HG03521 (cell line): Measurements from ENCODE around the gene GUCD1.
"Not testable (repeated sequence)": the region's sequence is repeated elsewhere in the genome, so short reads cannot be mapped to it uniquely, and the experiment has no call there.

Source experiments
- ATAC-seq: cut with Tn5 transposase; IDR thresholded peaks from one replicate; pipeline ENCODE4 v1.9.1; 2021; ENCODE audit warnings: mild to moderate bottlenecking, moderate library complexity; ENCODE audit not compliant: unreplicated experiment

Gene GUCD1

DNA sequence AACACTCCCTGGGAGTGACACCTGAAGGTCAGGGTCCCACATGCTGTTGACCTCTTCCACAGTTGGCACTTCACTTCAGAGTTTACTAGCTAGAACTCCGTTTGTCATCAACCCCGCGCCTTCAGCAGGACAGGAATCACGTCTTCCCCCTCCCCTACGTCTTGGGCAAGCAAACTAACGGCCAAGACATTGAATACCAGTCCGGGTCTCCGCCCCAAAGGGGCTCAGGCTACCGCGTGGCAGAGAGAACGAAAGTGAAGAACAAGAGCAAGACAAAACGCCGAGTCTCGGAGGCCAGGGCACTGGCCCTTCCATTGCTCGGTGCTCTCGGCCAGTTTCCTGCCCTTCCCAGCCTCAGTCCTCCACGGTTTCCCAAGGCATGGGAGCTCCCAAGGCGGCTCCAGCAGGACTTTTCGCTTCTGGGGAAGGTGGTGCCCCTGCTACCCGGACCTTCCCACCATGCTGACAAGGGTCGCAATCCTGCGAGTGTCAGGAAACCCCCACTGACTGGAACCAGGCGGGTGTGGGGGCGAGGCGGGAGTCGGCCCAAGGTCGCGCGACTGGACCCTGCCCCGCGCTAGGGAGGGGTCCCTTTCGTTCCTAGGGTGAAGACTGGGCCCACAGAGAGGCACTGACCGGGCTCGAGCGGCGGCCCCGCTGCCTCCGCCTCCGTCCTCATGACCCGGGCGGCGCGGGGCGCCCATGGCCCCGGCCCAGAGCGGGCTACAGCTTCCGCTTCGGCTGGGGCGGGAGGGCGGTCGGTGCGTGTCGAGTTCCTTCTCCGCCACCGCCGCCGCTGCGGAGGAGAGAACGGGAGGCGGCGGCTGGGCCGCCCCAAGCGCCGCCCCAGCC, at the start of gene GUCD1:
Gene GUCD1 (minus strand): TSS at position 826 of the 852 bp plus-strand sequence. CDS start 147 bp downstream, at position 679.
- ATAC-seq: no peak

DNA sequence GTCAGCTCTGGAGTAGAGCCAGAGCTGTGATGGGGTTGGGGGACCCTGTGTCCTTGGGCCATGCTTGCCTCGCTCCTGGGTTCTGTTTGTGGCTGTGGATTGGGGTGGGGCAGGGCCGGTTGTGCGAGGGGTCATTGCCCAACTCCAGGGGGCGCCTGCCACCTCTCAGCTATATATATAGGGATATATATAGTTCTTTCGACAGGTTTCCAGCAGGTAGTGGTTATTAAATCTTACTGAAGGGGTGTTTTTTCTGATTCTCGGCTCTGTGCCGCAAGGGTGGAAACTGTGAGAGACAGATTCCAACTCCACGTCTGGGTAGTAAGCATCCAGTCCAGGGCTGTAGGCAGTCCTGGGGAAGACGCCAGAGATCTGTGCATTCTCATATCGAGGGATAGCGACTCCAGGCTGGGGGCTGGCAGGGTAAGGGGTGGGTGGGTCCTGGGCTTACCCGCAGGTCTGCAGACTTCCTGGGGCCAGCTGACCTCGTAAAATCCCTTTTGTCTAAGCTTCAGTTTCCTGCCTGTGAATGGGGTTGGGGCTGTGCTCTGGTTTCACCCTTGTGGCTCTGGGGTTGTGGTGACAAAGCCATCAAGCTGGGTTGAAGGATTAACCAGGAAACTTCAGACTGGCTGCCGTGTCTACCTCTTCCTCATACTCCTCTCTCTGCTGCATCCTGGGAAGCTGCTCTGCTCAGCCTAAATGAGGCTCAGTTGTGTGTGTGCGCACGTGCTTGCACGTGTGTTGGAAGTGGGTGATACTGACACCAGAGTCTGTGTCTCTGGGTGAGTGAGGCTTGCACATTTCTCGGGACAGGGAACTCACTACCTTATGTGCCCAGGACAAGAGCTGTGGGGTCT, 49.1 kb upstream of the GUCD1 start:
- ATAC-seq: not testable (repeated sequence)

DNA sequence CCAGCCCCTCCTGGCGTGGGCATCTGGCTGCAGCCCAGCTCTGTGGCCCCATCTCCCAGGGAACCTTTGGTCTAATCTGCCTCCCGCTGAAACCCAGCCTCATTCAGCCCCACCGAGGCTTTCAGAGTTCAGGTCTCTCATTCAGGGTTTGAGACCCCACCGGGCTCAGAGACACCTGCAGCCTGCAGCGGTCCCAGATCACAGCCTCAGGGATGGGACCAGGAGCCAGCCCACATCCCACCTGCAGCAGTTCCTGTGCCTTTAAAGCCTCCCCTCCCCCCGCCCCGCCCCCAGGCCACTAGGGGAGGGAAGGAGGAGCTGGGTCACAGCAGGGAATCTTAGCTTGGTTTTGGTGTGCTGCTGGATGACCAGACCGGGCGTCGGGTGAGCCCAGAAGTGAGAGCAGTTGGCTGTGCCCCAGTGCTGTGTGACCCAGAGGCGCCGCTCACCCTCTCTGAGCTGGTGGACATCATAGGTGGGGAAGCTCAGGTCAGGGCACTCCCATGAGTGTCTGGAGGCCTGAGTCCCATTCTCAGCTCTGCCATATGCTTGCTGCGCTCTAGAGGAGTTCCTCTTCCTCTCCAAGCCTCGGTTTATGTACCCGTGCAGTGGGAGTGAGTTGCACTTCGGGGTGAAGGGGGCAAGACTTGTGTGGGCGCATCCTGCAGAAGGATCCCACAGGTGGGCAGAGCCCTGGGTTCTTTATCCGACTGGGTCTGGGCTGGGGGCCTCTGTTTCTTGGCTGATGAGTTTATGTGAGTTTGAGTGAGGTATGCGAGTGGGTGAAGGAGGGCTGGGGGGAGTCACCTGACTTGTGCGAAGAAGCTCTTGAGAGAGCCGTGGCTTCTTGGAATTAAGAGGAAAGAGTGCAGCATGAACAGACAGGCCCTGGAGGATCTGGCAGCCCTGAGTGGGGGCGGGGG, 48.2 kb upstream of the GUCD1 start, which contains the start of gene GGT1:
Gene GGT1 (plus strand): TSS at position 347 of the 923 bp plus-strand sequence. CDS start 7,889 bp downstream, outside the sequence.
- ATAC-seq: not testable (repeated sequence)

DNA sequence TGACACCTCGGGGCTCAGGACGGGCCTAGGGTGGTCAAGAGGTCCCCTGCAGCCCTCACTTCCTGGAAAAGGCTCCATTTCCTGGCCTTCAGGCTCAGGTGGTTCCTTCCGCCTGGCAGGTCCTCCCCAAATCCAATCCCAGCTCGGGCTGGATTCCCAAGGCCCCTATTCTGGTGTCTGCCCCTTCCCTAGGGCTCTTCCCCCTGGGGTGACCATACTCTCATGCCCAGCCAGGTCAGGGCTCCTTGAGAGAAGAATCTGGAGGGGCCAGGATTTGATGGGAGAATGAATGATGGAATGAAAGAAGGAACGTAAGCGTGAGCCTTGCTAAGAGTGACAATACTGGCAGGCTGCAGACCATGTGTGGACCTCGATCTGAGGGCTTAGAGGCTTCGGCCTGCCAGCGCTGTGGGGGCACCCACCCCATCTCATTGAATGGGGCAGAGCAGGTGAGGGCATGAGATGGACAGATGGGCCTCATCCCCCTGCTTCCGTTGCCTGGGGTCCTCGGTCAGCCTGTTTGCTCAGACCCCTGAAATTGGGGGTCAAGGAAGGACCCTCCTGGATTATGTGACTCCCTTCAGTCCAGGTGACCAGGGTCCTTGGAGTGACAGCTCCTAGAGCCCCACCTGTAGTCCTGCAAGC, 47.3 kb upstream of the GUCD1 start:
- ATAC-seq: not testable (repeated sequence)

DNA sequence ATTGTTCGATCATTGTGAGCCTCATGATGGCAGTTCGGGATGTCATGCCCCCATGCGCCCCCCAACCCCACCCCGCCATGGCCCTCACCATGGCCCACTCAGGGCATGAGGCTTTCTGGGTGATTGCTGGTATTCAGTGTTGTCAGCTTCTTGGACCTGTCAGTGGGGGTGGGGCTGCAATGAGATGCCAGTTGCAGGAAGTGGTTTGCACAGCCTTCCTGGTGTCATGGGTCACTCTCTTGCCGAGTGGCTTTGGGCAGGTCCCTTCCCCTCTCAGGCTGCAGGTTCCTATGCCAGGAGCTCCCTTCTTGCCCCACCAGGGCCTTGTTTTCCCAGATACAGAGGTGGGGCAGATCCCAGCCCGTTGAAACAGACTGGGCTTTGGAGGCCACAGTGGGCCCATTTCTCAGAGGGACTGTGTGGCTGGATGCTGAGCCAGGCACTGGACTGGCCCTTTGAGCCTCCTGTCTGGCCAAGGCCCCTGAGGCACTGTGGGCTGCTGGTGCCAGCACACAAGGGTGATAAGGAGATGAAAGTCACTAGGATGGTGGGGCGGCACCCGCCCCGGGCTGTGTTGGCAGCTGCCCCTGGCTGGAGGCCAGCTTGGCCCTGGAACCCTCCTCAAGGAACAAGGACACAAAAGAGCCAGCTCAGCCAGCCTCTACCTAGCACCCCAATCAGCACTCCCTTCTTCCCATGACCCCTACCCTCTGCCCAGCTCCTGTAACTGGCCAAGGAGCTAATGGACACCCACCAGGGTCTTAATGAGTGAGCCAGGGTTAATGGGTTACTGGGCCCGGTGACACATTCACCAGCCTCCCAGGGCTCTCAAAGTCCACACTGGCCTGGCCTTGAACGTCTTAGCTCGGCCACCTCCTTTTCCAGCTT, 46.5 kb upstream of the GUCD1 start:
- no peak for ATAC-seq

DNA sequence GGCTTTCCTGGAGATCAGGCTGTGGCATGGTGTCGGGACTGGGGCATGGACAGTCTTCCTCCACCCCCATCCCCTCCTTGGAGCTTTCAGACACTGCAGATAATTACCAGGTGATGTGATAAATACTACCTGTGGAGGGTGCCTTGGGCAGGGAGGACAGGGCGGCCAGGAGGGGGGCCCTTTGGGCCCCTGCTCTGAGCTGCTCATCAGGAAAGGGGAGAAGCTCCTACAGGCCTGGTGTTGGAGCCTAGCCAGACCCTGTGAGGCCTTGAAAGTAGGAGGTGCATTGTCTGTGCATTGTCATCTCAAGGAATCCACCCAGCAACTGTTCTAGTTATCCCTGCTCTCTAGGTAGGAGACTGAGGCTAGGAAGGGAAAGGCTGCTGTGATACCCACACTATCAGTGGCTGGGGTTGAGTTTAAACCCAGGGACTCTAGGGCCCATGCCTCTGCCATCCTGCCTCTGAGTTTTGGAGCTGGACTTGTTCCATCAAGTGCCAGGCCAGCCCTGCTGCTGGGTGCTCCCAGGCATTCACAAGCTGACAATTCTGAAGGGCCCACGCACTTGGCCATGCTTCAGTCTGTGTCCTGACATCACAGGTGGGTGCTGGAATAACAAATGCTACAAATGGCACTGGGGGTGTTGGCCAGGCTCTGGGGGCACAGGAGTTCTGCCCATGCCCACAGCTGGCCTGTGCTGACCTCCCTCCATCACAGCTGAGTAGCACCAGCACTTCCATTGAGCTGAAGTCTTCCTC, 45.2 kb upstream of the GUCD1 start:
- ATAC-seq: not testable (repeated sequence)

DNA sequence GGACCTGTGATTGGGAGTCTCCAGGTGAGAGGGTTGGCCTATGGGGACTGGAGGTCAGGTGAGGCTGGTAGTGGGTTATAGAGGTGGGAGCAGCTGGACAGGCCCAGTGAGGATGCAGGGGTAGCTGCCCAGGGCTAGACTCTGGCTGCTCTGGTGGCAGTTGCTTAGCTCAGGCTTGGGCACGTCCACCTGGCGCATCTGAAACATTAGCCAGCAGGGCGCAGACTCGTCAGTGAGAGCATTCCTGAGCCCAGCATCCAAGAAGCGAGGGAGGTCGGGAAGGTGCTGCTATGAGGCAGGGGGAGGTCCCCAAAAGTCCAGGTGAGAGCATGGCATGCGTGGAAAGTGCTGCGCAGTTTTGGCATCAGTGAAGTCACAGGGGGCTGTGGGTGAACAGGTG, 44.6 kb upstream of the GUCD1 start:
- ATAC-seq: no peak

DNA sequence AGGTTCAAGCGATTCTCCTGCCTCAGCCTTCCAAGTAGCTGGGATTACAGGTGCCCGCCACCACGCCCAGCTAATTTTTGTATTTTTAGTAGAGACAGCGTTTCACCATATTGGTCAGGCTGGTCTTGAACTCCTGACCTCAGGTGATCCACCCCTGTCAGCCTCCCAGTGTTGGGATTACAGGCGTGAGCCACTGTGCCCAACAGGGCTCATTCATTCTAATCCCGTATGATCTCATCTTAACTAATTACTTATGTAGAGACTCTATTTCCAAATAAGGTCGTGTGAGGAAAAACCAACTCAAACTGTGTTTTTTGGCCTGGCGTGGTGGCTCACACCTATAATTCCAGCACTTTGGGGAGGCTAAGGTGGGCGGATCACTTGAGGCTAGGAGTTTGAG, 42.1 kb upstream of the GUCD1 start:
- not testable (repeated sequence) for ATAC-seq

DNA sequence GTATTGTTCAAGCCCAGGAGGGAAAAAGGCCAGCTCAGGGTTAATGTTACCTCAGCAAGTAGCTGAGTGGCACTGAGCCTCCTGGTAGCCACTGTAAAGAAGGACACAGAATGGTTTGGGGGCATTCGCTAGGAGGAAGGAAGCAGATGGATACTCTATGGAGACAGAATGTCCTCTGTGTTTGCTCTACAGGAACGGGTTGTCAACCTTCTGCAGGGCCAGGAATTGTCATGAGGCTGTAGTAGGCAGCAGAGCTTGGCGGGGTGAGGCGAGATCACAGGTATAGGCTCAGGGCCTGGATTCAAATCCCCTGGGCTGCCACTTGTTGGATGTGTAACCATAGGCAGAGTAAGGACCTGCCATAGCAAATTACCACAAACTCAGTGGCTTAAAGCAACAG, 40.9 kb upstream of the GUCD1 start:
- ATAC-seq: no peak

DNA sequence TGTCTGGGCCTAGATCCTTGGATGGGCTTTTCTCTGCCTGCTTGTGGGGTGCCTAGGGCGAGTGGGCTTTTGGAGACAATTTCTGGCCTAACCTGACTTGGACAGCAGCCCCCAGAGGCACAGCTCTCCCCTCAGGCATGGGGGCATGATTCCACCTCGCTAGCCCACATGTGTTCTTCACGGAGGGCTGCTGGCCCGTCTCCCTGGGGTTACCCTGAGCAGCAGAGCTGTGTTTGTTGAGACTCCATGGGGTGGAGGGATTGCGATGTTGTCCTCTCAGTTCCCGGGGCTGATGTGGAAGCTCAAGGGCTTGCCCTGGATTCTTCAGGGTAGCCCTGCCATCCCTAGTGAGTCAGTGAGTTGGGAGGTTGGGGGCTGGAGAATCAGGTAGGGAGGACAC, 40.3 kb upstream of the GUCD1 start:
- no peak for ATAC-seq

DNA sequence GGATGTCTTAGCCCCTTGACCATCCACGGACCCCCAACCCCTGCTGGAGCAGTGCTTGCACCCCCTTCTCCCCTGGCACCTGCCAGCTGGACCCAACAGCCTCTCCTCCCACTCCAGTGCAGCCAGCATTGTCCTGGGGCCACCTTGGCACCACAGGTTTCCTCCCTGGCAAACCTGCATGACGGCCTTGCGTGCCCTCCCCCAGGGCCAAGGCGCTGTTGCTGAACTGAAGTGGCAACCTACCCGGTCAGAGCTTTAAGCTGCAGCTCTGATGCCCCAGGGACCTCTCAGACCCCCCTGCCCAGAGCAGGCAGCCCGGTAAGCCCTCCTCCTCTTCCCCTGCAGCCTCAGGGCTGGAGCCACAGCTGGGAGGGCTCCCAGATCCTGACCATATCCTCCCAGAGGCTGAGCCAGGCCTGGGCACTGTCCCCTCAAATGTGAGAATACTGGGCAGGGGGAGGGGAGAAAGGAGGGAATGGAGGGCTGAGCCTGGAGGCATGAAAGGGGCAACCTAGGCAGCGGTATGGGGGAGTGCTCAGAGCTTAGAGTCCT, 39.7 kb upstream of the GUCD1 start:
- ATAC-seq: no peak

DNA sequence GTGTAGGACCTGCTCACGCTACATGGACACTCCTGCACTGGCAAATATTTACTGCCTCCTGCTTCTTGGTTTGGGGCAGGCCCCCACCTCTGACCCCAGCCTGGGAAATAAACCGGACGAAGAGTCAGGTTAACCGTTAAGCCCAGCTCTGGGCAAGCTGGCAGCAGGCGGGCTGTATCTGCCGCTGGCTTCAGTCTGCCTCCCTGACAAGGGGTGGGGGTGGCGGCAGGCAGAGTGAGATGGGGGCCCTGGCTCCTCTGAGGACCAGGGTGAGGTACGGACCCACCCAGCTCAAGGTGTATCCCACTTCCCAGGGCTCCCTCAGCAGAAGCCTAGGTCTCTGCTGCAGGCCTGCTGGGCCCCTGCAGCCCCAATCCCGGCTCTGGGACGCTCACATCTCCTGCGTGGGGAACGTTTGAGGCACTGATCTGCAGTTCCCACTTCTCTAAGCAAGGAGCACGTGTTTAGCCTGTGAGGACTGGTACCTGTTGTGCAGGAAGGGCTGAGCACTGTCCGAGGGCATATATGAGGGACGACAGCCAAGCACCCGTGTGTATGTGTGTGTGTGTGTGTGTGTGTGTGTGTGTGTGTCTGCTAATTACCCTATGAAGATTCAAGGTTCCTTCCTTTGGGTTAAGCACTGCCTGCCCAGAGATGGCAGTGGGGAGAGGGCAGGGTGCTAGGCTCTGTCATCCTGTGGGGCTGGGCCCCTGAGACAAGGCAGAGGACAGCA, 39.1 kb upstream of the GUCD1 start:
- ATAC-seq: no peak

DNA sequence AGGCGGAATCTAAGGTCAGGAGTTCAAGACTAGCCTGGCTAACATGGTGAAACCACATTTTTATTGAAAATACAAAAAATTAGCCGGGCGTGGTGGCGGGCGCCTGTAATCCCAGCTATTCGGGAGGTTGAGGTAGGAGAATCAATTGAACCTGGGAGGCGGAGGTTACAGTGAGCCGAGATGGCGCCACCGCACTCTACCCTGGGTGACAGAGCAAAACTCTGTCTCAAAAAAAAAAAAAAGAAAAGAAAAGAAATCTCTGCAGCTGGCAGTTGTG, 38.6 kb upstream of the GUCD1 start:
- ATAC-seq: not testable (repeated sequence)

DNA sequence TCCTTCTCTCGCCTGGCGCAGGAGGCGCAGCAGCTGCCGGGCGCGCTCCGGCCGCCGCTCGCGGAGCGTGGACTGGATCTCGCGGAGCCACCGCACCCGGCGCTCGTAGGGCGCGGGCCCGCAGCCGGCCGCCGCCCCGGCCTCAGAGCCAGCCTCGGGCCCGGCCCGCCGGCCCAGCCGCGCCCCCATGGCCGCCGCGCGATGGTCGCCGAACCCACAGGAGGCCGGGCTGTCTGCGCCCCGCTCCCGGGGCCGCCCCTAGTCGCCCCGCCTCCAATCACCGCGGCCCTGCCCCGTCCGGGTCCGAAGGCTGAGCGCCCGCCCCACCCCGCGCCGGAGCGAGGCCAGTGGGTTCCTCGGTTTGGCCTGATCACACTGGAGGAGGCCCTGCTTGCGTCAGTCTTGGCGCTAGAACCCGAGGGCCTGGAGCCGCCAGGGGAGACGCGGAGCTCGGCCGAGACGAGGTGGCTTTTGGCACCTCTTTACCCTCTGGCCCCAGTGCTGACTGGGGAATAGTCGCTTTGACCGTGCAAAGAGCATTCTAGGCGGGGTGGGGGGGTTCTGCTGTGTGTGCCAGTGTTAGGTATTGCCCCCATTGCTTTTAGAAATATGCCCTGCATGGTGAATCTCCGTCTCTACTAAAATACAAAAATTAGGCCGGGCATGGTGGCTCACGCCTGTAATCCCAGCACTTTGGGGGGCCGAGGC, 38.1 kb upstream of the GUCD1 start, which contains the start of gene LRRC75B:
Gene LRRC75B (minus strand): TSS at position 223 of the 708 bp plus-strand sequence. CDS start 34 bp downstream, at position 189.
- ATAC-seq: peak; percentile 61

DNA sequence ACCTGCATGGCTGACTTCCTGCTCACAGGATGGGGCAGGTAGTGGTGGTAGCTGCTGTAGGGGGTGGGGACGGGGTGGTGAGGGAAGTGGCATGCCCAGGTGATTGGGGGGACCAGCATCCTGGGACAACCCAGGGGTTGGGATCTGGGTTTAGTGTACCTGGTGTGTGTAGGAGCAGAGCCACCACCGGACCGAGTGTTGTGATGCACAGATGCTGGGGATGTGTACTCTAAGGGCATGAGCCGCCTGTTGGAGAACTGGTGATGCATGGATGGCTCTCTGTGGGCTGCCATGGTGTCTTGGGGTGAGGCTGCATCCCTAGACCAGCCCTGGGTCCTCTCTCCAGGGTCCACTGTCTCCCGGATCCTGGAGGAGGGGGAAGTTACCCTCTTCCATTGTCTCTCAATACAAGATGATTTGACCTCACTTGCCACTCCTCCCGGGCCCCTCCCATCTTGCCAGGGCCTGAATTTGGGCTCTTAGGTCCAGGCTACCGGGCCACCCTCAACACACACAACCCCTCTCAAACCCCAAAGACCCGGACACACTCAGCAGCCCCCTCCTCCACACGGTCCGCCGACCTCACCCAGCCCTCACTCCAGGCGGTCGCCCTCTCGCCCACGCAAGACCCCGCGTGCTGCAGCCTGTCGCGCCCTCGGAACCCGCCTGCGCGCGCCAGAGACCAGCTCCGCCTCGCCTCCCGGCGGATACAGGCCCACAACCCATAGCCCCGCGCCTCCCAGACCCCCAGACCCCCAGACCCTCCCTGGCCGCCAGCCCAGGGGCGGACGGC, 37.3 kb upstream of the GUCD1 start:
- no peak for ATAC-seq

DNA sequence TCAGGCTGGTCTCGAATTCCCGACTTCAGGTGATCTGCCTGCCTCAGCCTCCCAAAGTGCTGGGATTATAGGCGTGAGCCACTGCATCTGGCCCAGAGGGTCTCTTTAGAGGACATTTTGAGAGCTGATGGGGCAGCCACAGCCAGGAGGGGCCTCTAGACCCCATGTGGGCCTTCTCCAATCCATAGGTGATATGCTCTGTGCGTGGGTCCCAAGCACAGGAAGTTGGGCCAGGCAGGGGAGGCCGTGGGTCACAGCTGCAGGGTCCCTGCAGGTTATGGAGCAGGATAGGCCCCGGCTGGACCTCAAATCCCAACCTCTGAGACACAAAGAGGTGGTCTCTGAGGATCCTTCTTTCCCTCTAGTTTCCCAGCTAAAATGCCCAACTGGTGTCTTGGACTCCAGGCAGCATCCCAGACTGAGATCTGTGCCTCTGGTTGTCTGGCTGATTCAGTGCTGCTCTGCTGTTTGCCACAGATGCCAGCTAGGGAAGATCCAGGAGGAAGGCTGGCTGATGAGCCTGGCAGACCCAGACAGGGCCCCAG, 36.4 kb upstream of the GUCD1 start:
- ATAC-seq: no peak
